Measurements from ENCODE around the gene CRLF2.

- no peak for TF ChIP-seq CTCF (conservative IDR thresholded peaks at IDR 0.05; ENCODE audit: low read length)
- no peak for TF ChIP-seq EZH2phosphoT487 (IDR thresholded peaks at IDR 0.05; ENCODE audit: borderline replicate concordance)
Measured at GRCh38 chrX:1162119-1162916, 50.1 kb downstream of the CRLF2 start.

Data from Loucy (cell line).